Panc1 (cell line): ENCODE measurements around the gene TBX18. TPM values are rescaled to one million over a fixed set of nuclear protein-coding genes. Genes with fewer than 3 reads are reported as not detected.

Source experiments
- ATAC-seq: fragments of 200-7000 bp; cut with Tn5 transposase; 2 replicates; pipeline ENCODE4 v1.9.1; 2020; ENCODE audit warnings: mild to moderate bottlenecking, moderate library complexity
- BruUV-seq: library from RNA; stranded (reverse); fragments of 400-500 nt; replicated peaks from 2 replicates; lab custom pipeline; 2021; lab: Mats Ljungman, UMichigan
- CTCF ChIA-PET: fragments of 300-600 bp; sonication (Branson Sonifier 250); formaldehyde crosslinking; loops from one replicate; lab custom pipeline; 2022; ENCODE audit warnings: antibody characterized with exemption; lab: Charles Lee
- POLR2A ChIA-PET: fragments of 300-600 bp; sonication (Branson Sonifier 250); formaldehyde crosslinking; loops from one replicate; lab custom pipeline; 2022; ENCODE audit warnings: antibody characterized with exemption; lab: Charles Lee
- DNase-seq: peaks from one replicate; pipeline ENCODE4 v3.0.0-alpha.2; 2010; ENCODE audit warnings: low read depth, low spot score
- H3K27ac ChIP-seq: 2 replicates; pipeline ENCODE4 v1.5.1; 2011; ENCODE audit warnings: mild to moderate bottlenecking, low read length, inconsistent platforms
- H3K27me3 ChIP-seq: fragments of 200-500 bp; sonication (Bioruptor generic); 2 replicates; pipeline ENCODE4 v1.6.0; 2014; ENCODE audit warnings: low read length, inconsistent platforms; ENCODE audit not compliant: control insufficient read depth, insufficient read depth
- H3K36me3 ChIP-seq: fragments of 200-500 bp; sonication (Bioruptor generic); 2 replicates; pipeline ENCODE4 v1.5.1; 2014; ENCODE audit warnings: inconsistent platforms, mild to moderate bottlenecking, low read length, moderate library complexity; ENCODE audit not compliant: control insufficient read depth, insufficient read depth
- H3K4me1 ChIP-seq: 2 replicates; pipeline ENCODE4 v1.5.1; 2011; ENCODE audit warnings: inconsistent platforms, mild to moderate bottlenecking, low read length, moderate library complexity; ENCODE audit not compliant: control insufficient read depth, insufficient read depth
- H3K4me3 ChIP-seq, 2 experiments: 2 replicates each; pipeline ENCODE4 v1.5.1; 2011 to 2012; ENCODE audit warnings: low read depth in 2 of 2, low read length in 2 of 2, mild to moderate bottlenecking in 2 of 2, inconsistent platforms in 1 of 2, moderate library complexity in 1 of 2
- H3K9me3 ChIP-seq: fragments of 200-500 bp; sonication (Bioruptor generic); 2 replicates; pipeline ENCODE4 v1.5.1; 2014; ENCODE audit warnings: low read depth, mild to moderate bottlenecking, inconsistent platforms, low read length, moderate library complexity; ENCODE audit not compliant: control insufficient read depth, insufficient read depth
- CTCF ChIP-seq: fragments of 450-650 bp; IDR thresholded peaks from 2 replicates; pipeline ENCODE4 v1.5.1; 2017; ENCODE audit warnings: mild to moderate bottlenecking
- POLR2AphosphoS5 ChIP-seq: IDR thresholded peaks from 2 replicates; pipeline ENCODE4 v1.6.1; 2012; ENCODE audit warnings: mild to moderate bottlenecking, low read depth, low read length, moderate library complexity
- REST ChIP-seq, 2 experiments: IDR thresholded peaks; 2 replicates each; pipeline ENCODE4 v1.6.1; 2011 to 2012; ENCODE audit warnings: low read depth in 2 of 2, control low read depth in 1 of 2, low read length in 1 of 2, mild to moderate bottlenecking in 1 of 2, moderate library complexity in 1 of 2; ENCODE audit not compliant: insufficient read depth in 1 of 2
- SIN3A ChIP-seq: IDR thresholded peaks from 2 replicates; pipeline ENCODE4 v1.6.1; 2012; ENCODE audit warnings: low read depth, mild to moderate bottlenecking, low read length, moderate library complexity, borderline replicate concordance; ENCODE audit not compliant: insufficient read depth
- TCF7L2 ChIP-seq: IDR thresholded peaks from 2 replicates; pipeline ENCODE4 v1.6.1; 2011; ENCODE audit warnings: mild to moderate bottlenecking, low read depth, low read length, inconsistent platforms
- in situ Hi-C: cut with HindIII; loops from 2 replicates; pipeline ENCODE4 v1.10.0; 2016; ENCODE audit warnings: low sequenced_read_pairs, low pct_unique_long_range_greater_than_20kb
- intact Hi-C: fragments of 100-400 bp; cut with micrococcal nuclease; formaldehyde crosslinking; loops from one replicate; pipeline ENCODE4 v1.10.0; 2022; ENCODE audit not compliant: unreplicated experiment
- total RNA-seq: library from RNA; stranded (reverse); gene quantifications from one replicate; pipeline ENCODE4 v1.2.1, GENCODE V29; 2021; ENCODE audit not compliant: unreplicated experiment

Gene TBX18
- total RNA-seq, 1 experiment from 2014 or later: 10.1 TPM

- no peak for ATAC-seq
- Histone ChIP-seq H3K4me1 (no peaks in the 10 kb centered on the region), H3K36me3 (no peaks in the 10 kb centered on the region), H3K9me3 (no peaks in the 10 kb centered on the region), H3K27ac (no peak overlapping the region), H3K4me3 (no peak overlapping the region), H3K27me3 (no peaks in the 10 kb centered on the region)
- intact Hi-C loops: no loop called here
- in situ Hi-C loops: no loop called here
- ChIA-PET CTCF (no interaction called here), POLR2A (interaction anchor here (0.6 kb wide), 1 partner anchor 42 kb away, joined by 4 read pairs; no protein-coding TSS in a partner anchor)
- no peak for TF ChIP-seq SIN3A
- no peak for TF ChIP-seq CTCF
- TF ChIP-seq REST (IDR thresholded peaks at IDR 0.05; ENCODE audit: insufficient read depth in 1 of 2, low read depth in 2 of 2, low read length in 1 of 2): no peak
- no peak for TF ChIP-seq POLR2AphosphoS5
- TF ChIP-seq TCF7L2: no peak
- BruUV-seq: no TSS peak
- DNase-seq: no peak
These were observed 57.2 kb downstream of the TBX18 start for GRCh38 chr6:84707171-84707570.

- Histone ChIP-seq H3K27ac (no peak overlapping the region), H3K4me3 (no peak overlapping the region), H3K27me3 (no peaks in the 10 kb centered on the region), H3K36me3 (no peaks in the 10 kb centered on the region), H3K4me1 (no peaks in the 10 kb centered on the region), H3K9me3 (no peaks in the 10 kb centered on the region)
- TF ChIP-seq POLR2AphosphoS5 (no peak), CTCF (no peak), REST (IDR thresholded peaks at IDR 0.05; ENCODE audit: insufficient read depth in 1 of 2, low read depth in 2 of 2, low read length in 1 of 2) (no peak), SIN3A (no peak), TCF7L2 (no peak)
- BruUV-seq: no TSS peak
- CTCF ChIA-PET: no interaction called here
- intact Hi-C loops (no loop called here), in situ Hi-C loops (no loop called here)
- POLR2A ChIA-PET: no interaction called here
- ATAC-seq (no peak), DNase-seq (no peak)
These were observed 68.2 kb downstream of the TBX18 start for GRCh38 chr6:84696166-84696565.
